Glomerular visceral epithelial cell (primary cell): ENCODE results near the gene BAHCC1.
A peak's percentile ranks its signal among the peaks of the same experiment; 100 is the strongest.

Experiments used
- DNase-seq: peaks from one replicate; pipeline ENCODE4 v3.0.0-alpha.2; 2016; ENCODE audit errors: extremely low spot score

BAHCC1 gene

DNA sequence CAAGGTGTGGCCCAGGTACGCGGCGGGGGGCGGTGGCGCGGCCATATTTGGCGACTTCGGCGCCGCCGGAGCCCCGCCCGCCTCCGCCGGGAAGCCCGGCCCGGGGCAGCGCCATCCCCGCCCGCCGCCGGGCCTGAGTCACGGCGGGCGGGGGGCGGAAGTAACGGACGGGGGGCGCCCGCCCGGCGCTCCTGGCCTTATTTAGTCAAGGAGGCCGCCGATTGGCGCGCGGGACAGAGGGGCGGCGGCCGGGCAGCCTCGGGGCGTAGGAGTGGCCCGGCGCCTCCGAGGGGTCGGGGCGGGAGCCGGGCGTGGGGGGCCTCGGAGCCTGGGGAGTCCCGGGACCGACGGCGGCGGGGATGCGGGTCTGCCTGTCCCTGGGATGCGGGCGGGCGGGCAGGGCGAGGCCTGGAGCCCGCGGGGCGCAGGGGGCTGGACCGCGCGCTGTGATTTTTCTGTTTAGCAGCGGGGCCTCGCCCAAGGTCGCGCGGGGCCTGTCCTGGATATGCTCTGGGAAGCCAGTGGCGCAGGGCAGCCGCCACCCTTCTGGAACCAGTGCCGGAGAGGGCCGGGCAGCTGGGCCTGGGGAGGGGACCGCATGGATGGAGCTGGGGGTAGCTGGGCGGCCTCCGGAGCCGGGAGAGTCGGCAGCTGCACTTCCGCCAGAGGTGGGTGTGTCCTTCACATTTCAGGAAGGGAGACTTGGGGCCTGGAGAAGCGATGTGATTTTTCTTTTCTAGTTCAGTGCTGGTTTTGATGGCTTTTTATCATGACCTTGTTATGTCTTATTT lies 119.7 kb downstream of the BAHCC1 start:
- DNase-seq: peak; percentile 86

DNA sequence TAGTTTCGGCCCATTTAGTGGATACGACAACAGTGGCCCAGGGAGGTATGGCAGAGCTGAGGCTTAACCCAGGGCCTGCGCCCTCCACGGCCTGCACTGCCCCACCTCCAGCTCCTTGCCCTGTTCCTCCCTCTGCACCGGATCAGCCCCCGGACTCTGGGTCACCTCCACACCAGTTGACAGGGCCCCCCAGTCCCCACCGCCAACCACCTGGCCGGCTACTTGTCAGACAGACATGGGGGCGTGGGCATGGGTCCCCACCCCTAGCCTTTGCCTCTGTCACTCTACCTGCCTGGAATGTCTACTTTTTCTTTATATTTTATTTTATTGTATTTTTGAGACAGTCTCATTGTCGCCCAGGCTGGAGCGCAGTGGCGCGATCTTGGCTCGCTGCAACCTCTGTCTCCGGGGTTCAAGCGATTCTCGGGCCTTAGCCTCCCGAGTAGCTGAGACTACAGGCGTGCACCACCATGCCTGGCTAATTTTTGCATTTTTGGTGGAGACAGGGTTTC lies 120.3 kb downstream of the BAHCC1 start:
- no peak for DNase-seq
